Measurements from ENCODE around the gene KXD1.

The KXD1 gene, protein sequence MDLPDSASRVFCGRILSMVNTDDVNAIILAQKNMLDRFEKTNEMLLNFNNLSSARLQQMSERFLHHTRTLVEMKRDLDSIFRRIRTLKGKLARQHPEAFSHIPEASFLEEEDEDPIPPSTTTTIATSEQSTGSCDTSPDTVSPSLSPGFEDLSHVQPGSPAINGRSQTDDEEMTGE

GRCh38 chr19:18557411-18558201 is at the start of gene KXD1:
Gene KXD1, plus strand, starts transcription at chr19:18557870. Its CDS starts 4,187 bp downstream, at chr19:18562057.
- Histone ChIP-seq H3K27me3 (ENCODE audit: control insufficient read depth, insufficient read depth, low read length) (no peaks in the 10 kb centered on the region), H3K27ac (ENCODE audit: low read length) (no peak within 1 kb of the TSS)

GRCh38 chr19:18508585-18508984 is 49.1 kb upstream of the KXD1 start:
- Histone ChIP-seq H3K4me1 (ENCODE audit: control insufficient read depth, low read depth, low read length) (no peaks in the 10 kb centered on the region), H3K4me3 (ENCODE audit: low read length) (no peak overlapping the region), H3K27ac (ENCODE audit: low read length) (no peak overlapping the region), H3K27me3 (ENCODE audit: control insufficient read depth, insufficient read depth, low read length) (no peaks in the 10 kb centered on the region), H3K9me3 (ENCODE audit: control insufficient read depth, low read depth, low read length) (no peaks in the 10 kb centered on the region), H3K9ac (ENCODE audit: low read length) (no peak overlapping the region), H3K36me3 (ENCODE audit: control insufficient read depth, low read depth, low read length) (no peaks in the 10 kb centered on the region)

More at GRCh38 chr19:18557411-18558201, at the start of gene KXD1:
- peak within 1 kb of the TSS; percentile 63 for H3K9ac ChIP-seq (ENCODE audit: low read length)
- H3K4me1 ChIP-seq (ENCODE audit: control insufficient read depth, low read depth, low read length), result peaks cover 4% of the 10 kb centered on the region
- H3K36me3 ChIP-seq (ENCODE audit: control insufficient read depth, low read depth, low read length), result peaks cover 10% of the 10 kb centered on the region
- H3K9me3 ChIP-seq (ENCODE audit: control insufficient read depth, low read depth, low read length), result no peaks in the 10 kb centered on the region
- H3K4me3 ChIP-seq (ENCODE audit: low read length), result peak within 1 kb of the TSS; percentile 81

DNA sequence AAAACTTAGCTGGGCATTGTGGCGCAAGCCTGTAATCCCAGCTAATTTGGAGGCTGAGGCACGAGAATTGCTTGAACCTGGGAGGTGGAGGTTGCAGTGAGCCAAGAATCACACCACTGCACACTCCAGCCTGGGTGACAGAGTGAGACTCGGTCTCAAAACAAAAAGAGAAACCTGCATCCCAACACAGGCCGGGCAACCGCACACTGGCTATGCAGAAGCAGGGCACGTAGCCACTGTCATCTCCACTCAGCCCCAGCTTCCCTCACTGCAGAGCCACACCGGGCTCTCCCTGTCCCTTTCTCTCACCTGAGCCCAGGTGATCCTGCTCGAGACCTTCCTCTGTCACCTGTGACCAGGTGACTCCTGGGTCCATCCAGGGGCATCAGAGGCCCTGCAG is 47.5 kb upstream of the KXD1 start:
- Histone ChIP-seq H3K9ac (ENCODE audit: low read length) (no peak overlapping the region), H3K4me3 (ENCODE audit: low read length) (no peak overlapping the region), H3K9me3 (ENCODE audit: control insufficient read depth, low read depth, low read length) (no peaks in the 10 kb centered on the region), H3K27me3 (ENCODE audit: control insufficient read depth, insufficient read depth, low read length) (no peaks in the 10 kb centered on the region), H3K4me1 (ENCODE audit: control insufficient read depth, low read depth, low read length) (no peaks in the 10 kb centered on the region), H3K27ac (ENCODE audit: low read length) (no peak overlapping the region), H3K36me3 (ENCODE audit: control insufficient read depth, low read depth, low read length) (no peaks in the 10 kb centered on the region)

DNA sequence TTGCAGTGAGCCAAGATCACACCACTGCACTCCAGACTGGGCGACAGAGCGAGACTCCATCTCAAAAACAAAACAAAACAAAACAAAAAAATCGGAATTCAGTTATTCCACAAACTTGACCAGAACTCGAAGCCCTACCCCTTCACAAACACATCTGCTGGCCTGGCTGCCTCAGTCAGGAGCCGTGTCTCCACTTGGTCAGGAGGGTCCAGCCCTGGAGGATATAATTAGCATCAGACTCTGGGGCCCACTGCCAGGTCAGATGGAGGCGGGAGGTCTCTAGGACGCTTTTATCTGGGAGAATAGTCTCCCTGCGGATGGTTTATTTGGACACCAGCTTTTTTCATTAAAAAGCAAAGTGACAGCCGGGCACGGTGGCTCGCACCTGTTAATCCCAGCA is 43.8 kb upstream of the KXD1 start:
- Histone ChIP-seq H3K27me3 (ENCODE audit: control insufficient read depth, insufficient read depth, low read length) (no peaks in the 10 kb centered on the region), H3K9ac (ENCODE audit: low read length) (no peak overlapping the region), H3K36me3 (ENCODE audit: control insufficient read depth, low read depth, low read length) (no peaks in the 10 kb centered on the region), H3K27ac (ENCODE audit: low read length) (no peak overlapping the region), H3K4me3 (ENCODE audit: low read length) (no peak overlapping the region), H3K9me3 (ENCODE audit: control insufficient read depth, low read depth, low read length) (no peaks in the 10 kb centered on the region), H3K4me1 (ENCODE audit: control insufficient read depth, low read depth, low read length) (no peaks in the 10 kb centered on the region)

- Histone ChIP-seq H3K27me3 (ENCODE audit: control insufficient read depth, insufficient read depth, low read length) (no peaks in the 10 kb centered on the region), H3K27ac (ENCODE audit: low read length) (no peak overlapping the region), H3K9ac (ENCODE audit: low read length) (no peak overlapping the region), H3K9me3 (ENCODE audit: control insufficient read depth, low read depth, low read length) (no peaks in the 10 kb centered on the region), H3K4me3 (ENCODE audit: low read length) (no peak overlapping the region), H3K4me1 (ENCODE audit: control insufficient read depth, low read depth, low read length) (peaks cover 3% of the 10 kb centered on the region), H3K36me3 (ENCODE audit: control insufficient read depth, low read depth, low read length) (no peaks in the 10 kb centered on the region)
These were observed 42.6 kb upstream of the KXD1 start for GRCh38 chr19:18514800-18515682.

DNA sequence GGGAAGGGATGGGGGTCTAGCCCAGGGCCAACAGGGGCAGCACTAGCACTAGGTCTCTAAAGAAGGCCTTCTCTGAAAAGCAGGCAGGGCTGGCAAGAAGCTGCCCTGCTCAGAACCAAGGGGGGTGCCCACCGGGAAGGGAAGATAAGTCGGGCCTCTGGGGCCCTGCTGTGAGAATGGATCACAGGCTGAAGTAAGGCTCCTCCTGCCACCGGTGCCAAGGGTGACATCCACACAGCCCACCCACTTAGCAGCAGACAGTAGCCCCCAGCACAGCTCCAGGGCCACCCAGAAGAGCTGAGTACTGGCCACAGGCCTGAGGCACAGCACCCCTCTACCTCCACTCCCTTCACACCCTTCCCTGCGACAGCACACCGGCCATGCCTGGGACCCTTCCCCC is 41.7 kb upstream of the KXD1 start:
- H3K4me1 ChIP-seq (ENCODE audit: control insufficient read depth, low read depth, low read length), result peaks cover 4% of the 10 kb centered on the region
- H3K36me3 ChIP-seq (ENCODE audit: control insufficient read depth, low read depth, low read length), result no peaks in the 10 kb centered on the region
- no peaks in the 10 kb centered on the region for H3K9me3 ChIP-seq (ENCODE audit: control insufficient read depth, low read depth, low read length)
- no peak overlapping the region for H3K9ac ChIP-seq (ENCODE audit: low read length)
- no peak overlapping the region for H3K4me3 ChIP-seq (ENCODE audit: low read length)
- H3K27me3 ChIP-seq (ENCODE audit: control insufficient read depth, insufficient read depth, low read length), result peaks cover 2% of the 10 kb centered on the region
- no peak overlapping the region for H3K27ac ChIP-seq (ENCODE audit: low read length)

- no peak overlapping the region for H3K9ac ChIP-seq (ENCODE audit: low read length)
- no peak overlapping the region for H3K27ac ChIP-seq (ENCODE audit: low read length)
- H3K36me3 ChIP-seq (ENCODE audit: control insufficient read depth, low read depth, low read length), result no peaks in the 10 kb centered on the region
- no peaks in the 10 kb centered on the region for H3K9me3 ChIP-seq (ENCODE audit: control insufficient read depth, low read depth, low read length)
- H3K27me3 ChIP-seq (ENCODE audit: control insufficient read depth, insufficient read depth, low read length), result peaks cover 4% of the 10 kb centered on the region
- H3K4me1 ChIP-seq (ENCODE audit: control insufficient read depth, low read depth, low read length), result peaks cover 4% of the 10 kb centered on the region
- no peak overlapping the region for H3K4me3 ChIP-seq (ENCODE audit: low read length)
These were observed 40.1 kb upstream of the KXD1 start for GRCh38 chr19:18517606-18518005.

DNA sequence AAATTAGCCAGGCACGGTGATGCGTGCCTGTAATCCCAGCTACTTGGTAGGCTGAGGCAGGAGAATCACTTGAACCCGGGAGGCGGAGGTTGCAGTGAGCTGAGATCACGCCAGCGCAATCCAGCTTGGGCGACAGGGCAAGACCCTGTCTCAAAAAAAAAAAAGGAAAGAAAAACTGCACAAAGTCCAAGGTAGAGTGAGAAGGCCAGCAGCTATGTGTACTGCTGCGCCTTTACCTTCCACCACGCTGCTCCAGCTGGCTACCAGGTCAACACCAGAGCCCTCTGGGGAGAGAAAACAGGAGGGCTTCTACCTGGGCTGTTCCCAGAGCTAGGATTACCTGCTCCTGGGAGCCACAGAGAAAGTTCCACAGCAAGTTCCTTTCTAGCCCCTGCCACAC is 39.0 kb upstream of the KXD1 start:
- Histone ChIP-seq H3K27ac (ENCODE audit: low read length) (no peak overlapping the region), H3K9ac (ENCODE audit: low read length) (no peak overlapping the region), H3K4me1 (ENCODE audit: control insufficient read depth, low read depth, low read length) (peaks cover 4% of the 10 kb centered on the region), H3K9me3 (ENCODE audit: control insufficient read depth, low read depth, low read length) (no peaks in the 10 kb centered on the region), H3K36me3 (ENCODE audit: control insufficient read depth, low read depth, low read length) (no peaks in the 10 kb centered on the region), H3K4me3 (ENCODE audit: low read length) (no peak overlapping the region), H3K27me3 (ENCODE audit: control insufficient read depth, insufficient read depth, low read length) (peaks cover 4% of the 10 kb centered on the region)

- Histone ChIP-seq H3K4me1 (ENCODE audit: control insufficient read depth, low read depth, low read length) (peaks cover 4% of the 10 kb centered on the region), H3K4me3 (ENCODE audit: low read length) (peak overlapping the region; percentile 92), H3K9ac (ENCODE audit: low read length) (no peak overlapping the region), H3K36me3 (ENCODE audit: control insufficient read depth, low read depth, low read length) (no peaks in the 10 kb centered on the region), H3K27ac (ENCODE audit: low read length) (no peak overlapping the region), H3K27me3 (ENCODE audit: control insufficient read depth, insufficient read depth, low read length) (peaks cover 4% of the 10 kb centered on the region), H3K9me3 (ENCODE audit: control insufficient read depth, low read depth, low read length) (no peaks in the 10 kb centered on the region)
These were observed 37.5 kb upstream of the KXD1 start for GRCh38 chr19:18519962-18520847.

GRCh38 chr19:18520848-18521691 is 36.6 kb upstream of the KXD1 start:
- H3K27me3 ChIP-seq (ENCODE audit: control insufficient read depth, insufficient read depth, low read length), result peaks cover 4% of the 10 kb centered on the region
- H3K27ac ChIP-seq (ENCODE audit: low read length), result no peak overlapping the region
- no peaks in the 10 kb centered on the region for H3K36me3 ChIP-seq (ENCODE audit: control insufficient read depth, low read depth, low read length)
- H3K9ac ChIP-seq (ENCODE audit: low read length), result peak overlapping the region; percentile 73
- H3K4me3 ChIP-seq (ENCODE audit: low read length), result peak overlapping the region; percentile 92
- peaks cover 4% of the 10 kb centered on the region for H3K4me1 ChIP-seq (ENCODE audit: control insufficient read depth, low read depth, low read length)
- no peaks in the 10 kb centered on the region for H3K9me3 ChIP-seq (ENCODE audit: control insufficient read depth, low read depth, low read length)
